A549 (cell line): Measurements from ENCODE around the gene LRRC45. TPM values are rescaled to one million over a fixed set of nuclear protein-coding genes. Genes with fewer than 3 reads are reported as not detected.
A peak's percentile ranks its signal among the peaks of the same experiment; 100 is the strongest.

Experiments
- ATAC-seq, 2 experiments: fragments of 200-7000 bp in 1 of 2; fragments of >200 bp in 1 of 2; cut with Nextera tagmentation in 1 of 2; cut with Tn5 transposase in 1 of 2; 3 replicates each; pipeline versions ENCODE4 v1.8.0 to v1.9.1; 2018 to 2020; ENCODE audit warnings: mild to moderate bottlenecking in 1 of 2, moderate library complexity in 1 of 2
- CTCF ChIA-PET: fragments of 300-600 bp; sonication (Branson Sonifier 250); formaldehyde crosslinking; extraction: SDS; loops from one replicate; lab custom pipeline; 2021; ENCODE audit warnings: antibody characterized with exemption, inconsistent platforms; lab: Yijun Ruan, JAX
- POLR2A ChIA-PET: fragments of 350-600 bp; formaldehyde crosslinking; extraction: SDS; loops from one replicate; lab custom pipeline; 2021; ENCODE audit warnings: antibody characterized with exemption, inconsistent platforms; lab: Yijun Ruan, JAX
- DNase-seq, 2 experiments: peaks; one replicate each; pipeline versions ENCODE4 v3.0.0 to v3.0.0-alpha.2; 2011 to 2016; ENCODE audit warnings: low read depth in 1 of 2, low spot score in 1 of 2
- FAIRE-seq: peaks from 2 replicates; lab custom pipeline; 2011; peaks lifted over from hg19 to GRCh38; lab: Jason Lieb, UNC
- H3K27ac ChIP-seq, 2 experiments: fragments of >200 bp; sonication (Bioruptor Twin); formaldehyde crosslinking; 3 replicates each; pipeline ENCODE4 v1.5.1; 2016 to 2017
- H3K4me1 ChIP-seq: fragments of >200 bp; sonication (Bioruptor Twin); formaldehyde crosslinking; 3 replicates; pipeline ENCODE4 v1.6.1; 2016
- H3K4me2 ChIP-seq: fragments of >200 bp; sonication (Bioruptor Twin); formaldehyde crosslinking; 3 replicates; pipeline ENCODE4 v1.6.1; 2016
- H3K4me3 ChIP-seq: fragments of >200 bp; sonication (Bioruptor Twin); formaldehyde crosslinking; 3 replicates; pipeline ENCODE4 v1.5.1; 2016
- H3K9me3 ChIP-seq: fragments of >200 bp; sonication (Bioruptor Twin); formaldehyde crosslinking; 3 replicates; pipeline ENCODE4 v1.6.1; 2016
- ATOH8 ChIP-seq: fragments of 250-450 bp; sonication (Bioruptor Pico); IDR thresholded peaks from 2 replicates; pipeline ENCODE4 v1.5.0; 2020; ENCODE audit warnings: low read depth, mild to moderate bottlenecking, moderate library complexity
- BHLHE40 ChIP-seq: IDR thresholded peaks from 2 replicates; pipeline ENCODE4 v1.6.1; 2012; ENCODE audit warnings: low read depth, low read length, inconsistent platforms
- CEBPB ChIP-seq, 2 experiments: fragments of >200 bp in 1 of 2; sonication (Bioruptor Twin) in 1 of 2; formaldehyde crosslinking in 1 of 2; IDR thresholded peaks; 2 replicates each; pipeline ENCODE4 v1.6.1; 2012 to 2016
- CTCF ChIP-seq: fragments of >200 bp; sonication (Bioruptor Twin); formaldehyde crosslinking; IDR thresholded peaks from 3 replicates; pipeline ENCODE4 v1.5.1; 2016
- ELK1 ChIP-seq: fragments of 150-350 bp; IDR thresholded peaks from 2 replicates; pipeline ENCODE4 v1.6.1; 2014; ENCODE audit warnings: low read depth, mild to moderate bottlenecking, low read length
- FOXS1 ChIP-seq: fragments of 250-450 bp; sonication (Bioruptor Pico); IDR thresholded peaks from 2 replicates; pipeline ENCODE4 v1.5.0; 2020; ENCODE audit warnings: mild to moderate bottlenecking, moderate library complexity
- HMGXB4 ChIP-seq: fragments of 250-450 bp; sonication (Bioruptor Pico); IDR thresholded peaks from 2 replicates; pipeline ENCODE4 v1.5.0; 2021; ENCODE audit warnings: mild to moderate bottlenecking, moderate library complexity, borderline replicate concordance
- MAZ ChIP-seq: fragments of 150-350 bp; IDR thresholded peaks from 2 replicates; pipeline ENCODE4 v1.6.1; 2014; ENCODE audit warnings: antibody characterized with exemption, low read depth, low read length, borderline replicate concordance
- NPAS2 ChIP-seq: fragments of 250-450 bp; sonication (Bioruptor Pico); IDR thresholded peaks from 2 replicates; pipeline ENCODE4 v1.8.0; 2022; ENCODE audit warnings: mild to moderate bottlenecking, moderate library complexity, borderline replicate concordance
- PHF8 ChIP-seq: fragments of 200-600 bp; sonication (generic); IDR thresholded peaks from 2 replicates; pipeline ENCODE4 v1.6.1; 2016; ENCODE audit warnings: low read depth, mild to moderate bottlenecking, antibody characterized with exemption, moderate library complexity, borderline replicate concordance
- RNF2 ChIP-seq: fragments of 200-600 bp; sonication (generic); IDR thresholded peaks from 2 replicates; pipeline ENCODE4 v1.6.1; 2016; ENCODE audit warnings: low read depth, mild to moderate bottlenecking, antibody characterized with exemption, moderate library complexity, borderline replicate concordance
- ZC3H11A ChIP-seq: fragments of 450-650 bp; IDR thresholded peaks from 2 replicates; pipeline ENCODE4 v1.6.1; 2014; ENCODE audit warnings: antibody characterized with exemption, mild to moderate bottlenecking
- ZNF302 ChIP-seq: fragments of 250-450 bp; sonication (Bioruptor Pico); IDR thresholded peaks from 2 replicates; pipeline ENCODE4 v1.9.0; 2021; ENCODE audit warnings: inconsistent platforms, mild to moderate bottlenecking, moderate library complexity
- ZSCAN20 ChIP-seq: fragments of 250-450 bp; sonication (Bioruptor Pico); IDR thresholded peaks from 2 replicates; pipeline ENCODE4 v1.8.0; 2022; ENCODE audit warnings: mild to moderate bottlenecking, moderate library complexity
- WGBS: methylation state at CpG from one replicate; pipeline ENCODE4 v1.1.6; 2017; ENCODE audit errors: missing lambda C conversion rate; 5-methylcytosine and 5-hydroxymethylcytosine counted together
- polyA plus RNA-seq, 4 experiments: library from polyadenylated mRNA; depleted of rRNA in 3 of 4; stranded (reverse); fragments of >200 nt; fragmentation: RNase III in 1 of 4; extraction: RNeasy Plus Mini Kit Qiagen cat#74134 plus additional on column Dnase treatment in 1 of 4; gene quantifications; 2 replicates in 3 of 4; 3 replicates in 1 of 4; pipeline ENCODE4 v1.2.3, GENCODE V29; 2011 to 2017

Gene LRRC45
- polyA plus RNA-seq, 2 of the 4 experiments (the other 2 are of a cell fraction): 6.4 to 24.5 TPM

- ChIA-PET POLR2A (interaction anchor here (0.9 to 3.9 kb wide), 9 partner anchors 9 to 96 kb away, joined by 3 to 38 read pairs (median 4); partner anchors contain the start of genes DCXR, FASN and MAFG), CTCF (interaction anchor here (0.7 to 33.2 kb wide), 9 partner anchors 14 to 135 kb away, joined by 3 to 794 read pairs (median 52); partner anchors contain the start of genes ASPSCR1, DCXR, MYADML2 and NOTUM)
- H3K4me1 ChIP-seq: peaks cover 33% of the 10 kb centered on the region
- no peaks in the 10 kb centered on the region for H3K9me3 ChIP-seq
- peak in 1 of 2 experiments; percentile 39 for DNase-seq
- FAIRE-seq: no peak
- peak overlapping the region; percentile 77 to 86 for H3K27ac ChIP-seq
- peak; percentile 5 to 14; a peak in 5 of 6 replicates for ATAC-seq
- peak overlapping the region; percentile 66 for H3K4me3 ChIP-seq
- H3K4me2 ChIP-seq: peak overlapping the region; percentile 93
- WGBS: 44% methylated on average over 20 of the region's 55 CpGs
- TF ChIP-seq ZC3H11A: no peak
- peak; percentile 26; the same call in 1 of the 2 replicates for TF ChIP-seq PHF8
- peak; percentile 76; the same call in 1 of the 2 replicates for TF ChIP-seq RNF2
These were observed 539 bp downstream of the LRRC45 start for GRCh38 chr17:82023447-82024241.

- ATAC-seq (no peak), FAIRE-seq (no peak), DNase-seq (no peak)
- CTCF ChIA-PET: interaction anchor here (0.6 to 33.2 kb wide), 6 partner anchors 13 to 131 kb away, joined by 3 to 794 read pairs (median 53); partner anchors contain the start of genes DCXR and NOTUM
- Histone ChIP-seq H3K9me3 (no peaks in the 10 kb centered on the region), H3K4me1 (peaks cover 29% of the 10 kb centered on the region), H3K4me2 (no peak overlapping the region)
- POLR2A ChIA-PET: no interaction called here
- 96% methylated on average over 8 of the region's 17 CpGs for WGBS
- TF ChIP-seq ATOH8 (CRISPR knock-in tag): no peak
- no peak for TF ChIP-seq HMGXB4 (CRISPR knock-in tag)
- no peak for TF ChIP-seq BHLHE40
- no peak for TF ChIP-seq FOXS1
- no peak for TF ChIP-seq NPAS2 (CRISPR knock-in tag)
- TF ChIP-seq ZSCAN20 (CRISPR knock-in tag): no peak
- TF ChIP-seq ELK1: no peak
- no peak for TF ChIP-seq MAZ
- TF ChIP-seq ZNF302 (CRISPR knock-in tag): no peak
- TF ChIP-seq CEBPB (IDR thresholded peaks at IDR 0.05): no peak
- TF ChIP-seq CTCF: no peak
- TF ChIP-seq, all 56 proteins: peak for 0
- Histone ChIP-seq H3K4me3 (no peak overlapping the region), H3K27ac (no peak overlapping the region)
These were observed 1.8 kb downstream of the LRRC45 start for GRCh38 chr17:82024859-82025258.
